KG1 (cell line): ENCODE data around the gene SRL.
A peak's percentile ranks its signal among the peaks of the same experiment; 100 is the strongest.

Experiments
- DNase-seq: peaks from one replicate; lab custom pipeline; 2025; lab: John Stamatoyannopoulos, UW

Gene SRL

DNA sequence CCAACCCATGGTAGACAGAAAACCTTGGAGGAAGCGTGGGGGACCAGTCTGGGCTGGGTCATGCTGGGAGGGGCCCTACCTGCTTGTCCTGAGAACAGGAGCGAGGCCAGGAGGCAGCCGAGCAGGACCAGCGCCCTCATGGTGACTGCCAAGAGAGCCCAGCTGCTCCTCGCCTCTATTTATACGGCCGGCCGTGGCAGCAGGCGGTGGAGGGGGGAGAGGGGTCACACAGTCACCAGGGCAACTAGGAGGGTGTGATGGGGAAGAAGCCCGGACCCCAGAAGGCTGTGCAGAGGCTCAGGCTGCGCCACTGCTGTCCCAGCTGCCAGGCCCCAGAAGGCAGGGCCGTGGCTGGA lies at the start of gene SRL:
SRL (minus strand) TSS at position 153 of the 356 bp plus-strand sequence; CDS start at position 140, 13 bp downstream.
- no peak for DNase-seq

DNA sequence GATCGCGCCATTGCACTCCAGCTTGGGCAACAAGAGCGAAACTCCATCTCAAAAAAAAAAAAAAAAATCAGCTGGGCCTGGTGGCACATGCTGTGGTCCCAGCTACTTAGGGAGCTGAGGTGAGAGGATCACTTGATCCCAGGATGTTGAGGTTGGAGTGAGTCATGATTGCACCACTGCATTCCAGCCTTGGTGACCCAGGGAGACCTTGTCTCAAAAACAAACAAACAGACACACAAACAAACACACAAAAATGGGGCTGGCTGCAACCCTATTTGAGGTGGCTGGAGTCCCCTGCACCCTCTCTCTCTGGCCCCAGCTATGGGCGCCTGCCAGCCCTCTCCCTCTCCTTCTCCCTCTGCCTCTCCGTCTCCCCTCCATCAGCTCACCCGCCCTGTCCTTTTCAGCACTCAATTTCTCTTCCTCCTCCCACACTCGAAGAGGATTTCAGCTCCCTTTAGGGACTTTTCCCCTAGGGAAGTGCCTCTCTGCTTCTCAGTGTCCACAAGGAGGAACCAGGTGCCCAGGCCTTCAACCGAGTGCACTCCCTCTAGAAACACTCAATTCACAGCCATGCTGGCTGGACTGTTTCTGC lies 48.5 kb upstream of the SRL start:
- no peak for DNase-seq

DNA sequence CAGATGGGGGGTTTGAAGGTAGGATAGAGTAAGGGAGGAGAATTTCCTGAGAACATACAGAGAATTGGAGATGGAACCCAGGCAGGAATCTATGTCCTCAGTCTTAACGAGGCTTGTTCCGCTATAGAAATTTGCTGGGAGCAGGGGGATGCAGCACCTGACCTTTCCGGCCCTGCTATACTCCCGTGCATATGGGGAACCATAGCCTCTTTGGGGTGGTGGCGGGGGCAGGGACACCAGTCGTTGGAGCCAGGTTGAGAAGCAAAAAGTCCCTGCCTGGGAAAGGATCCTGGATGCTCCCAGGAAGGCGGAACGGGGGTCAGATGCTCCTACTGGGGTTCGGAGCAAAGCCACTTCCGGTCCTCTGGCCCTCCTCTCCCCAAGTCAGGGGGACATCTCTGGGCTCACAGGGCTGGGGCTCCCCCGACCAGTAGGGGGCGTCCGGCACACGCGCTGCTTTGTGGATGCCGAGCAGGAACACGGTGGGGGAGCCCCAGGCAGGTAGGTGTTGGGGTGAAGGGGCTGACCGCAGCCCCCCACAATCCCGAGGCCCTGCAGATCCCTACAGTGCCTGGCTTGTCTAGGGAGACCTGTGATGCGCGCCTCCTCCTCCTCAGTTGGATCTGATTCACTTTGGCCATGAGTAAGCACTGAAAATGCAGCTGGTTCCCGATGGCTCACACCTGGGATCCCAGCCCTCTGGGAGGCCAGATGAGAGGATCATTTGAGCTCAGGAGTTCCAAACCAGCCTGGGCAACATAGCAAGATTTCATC lies 46.5 kb upstream of the SRL start:
- peak; percentile 20 for DNase-seq

DNA sequence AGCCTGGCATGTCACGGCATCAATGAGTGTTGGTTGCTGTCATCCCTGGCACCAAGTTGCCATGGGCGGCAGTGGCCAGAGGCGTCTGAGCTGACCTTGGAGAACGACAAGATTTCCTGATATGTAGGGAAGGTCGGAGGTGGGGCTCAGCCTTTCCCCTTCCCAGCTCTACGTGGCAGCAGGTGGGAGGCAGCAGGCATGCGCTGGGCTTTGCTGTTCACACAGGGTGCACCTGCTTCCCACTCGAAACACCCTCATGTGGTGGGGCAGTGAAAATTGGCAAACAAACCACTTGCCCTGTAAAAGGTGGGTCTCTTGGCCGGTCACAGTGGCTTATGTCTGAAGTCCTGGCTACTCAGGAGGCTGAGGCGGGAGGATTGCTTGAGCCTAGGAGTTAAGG lies 43.3 kb upstream of the SRL start:
- no peak for DNase-seq

DNA sequence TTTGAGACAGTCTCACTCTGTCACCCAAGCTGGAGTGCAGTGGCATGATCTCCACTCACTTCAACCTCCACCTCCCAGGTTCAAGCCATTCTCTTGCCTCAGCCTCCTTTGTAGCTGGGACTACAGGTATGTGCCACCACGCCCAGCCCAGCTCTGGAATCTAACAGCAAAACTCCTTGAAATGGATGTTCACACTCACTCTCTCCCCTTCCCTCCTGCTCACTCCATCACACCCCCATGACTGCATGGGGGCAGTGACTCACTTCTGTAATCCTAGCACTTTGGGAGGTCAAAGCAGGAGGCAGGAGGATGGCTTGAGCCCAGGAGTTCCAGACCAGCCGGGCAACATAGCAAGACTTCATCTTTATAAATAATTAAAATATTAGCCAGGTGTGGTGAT lies 42.1 kb upstream of the SRL start:
- DNase-seq = no peak

DNA sequence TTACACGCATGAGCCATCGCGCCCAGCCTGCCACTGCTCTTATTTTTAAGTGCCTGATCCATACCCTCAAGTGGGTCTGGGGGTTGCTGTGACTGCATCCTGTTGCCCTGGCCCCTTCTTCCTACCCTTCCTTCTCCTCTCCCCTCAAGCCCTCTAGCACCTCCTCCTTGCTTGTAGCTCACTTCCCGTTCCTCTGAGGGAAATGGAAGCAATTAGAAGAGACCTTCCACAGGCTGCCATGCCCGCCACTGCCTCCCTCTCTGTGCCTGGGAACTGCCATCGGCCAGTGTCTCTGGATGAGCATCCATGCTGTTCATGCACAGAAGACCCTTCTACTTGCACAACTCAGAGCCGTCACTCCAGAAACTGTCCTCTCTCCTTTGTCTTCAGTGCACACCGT lies 41.6 kb upstream of the SRL start:
- DNase-seq = no peak

DNA sequence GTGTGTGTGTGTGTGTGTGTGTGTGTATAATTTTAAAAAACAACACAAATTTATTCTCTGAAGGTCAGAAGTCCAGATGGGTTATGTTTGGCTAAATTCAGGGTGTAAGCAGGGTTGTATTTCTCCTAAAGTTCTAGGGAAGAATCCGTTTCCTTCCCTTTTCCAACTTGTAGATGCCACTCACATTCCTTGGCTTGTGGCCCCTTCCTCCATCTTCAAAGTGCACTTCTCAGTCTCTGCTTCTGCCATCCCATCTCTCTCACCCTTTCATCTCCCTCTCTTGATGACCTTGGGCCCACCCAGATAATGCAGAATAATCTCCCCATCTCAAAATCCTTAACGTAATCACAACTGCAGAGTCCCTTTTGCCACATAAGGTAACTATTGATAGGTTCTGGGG lies 38.7 kb upstream of the SRL start:
- DNase-seq = no peak

DNA sequence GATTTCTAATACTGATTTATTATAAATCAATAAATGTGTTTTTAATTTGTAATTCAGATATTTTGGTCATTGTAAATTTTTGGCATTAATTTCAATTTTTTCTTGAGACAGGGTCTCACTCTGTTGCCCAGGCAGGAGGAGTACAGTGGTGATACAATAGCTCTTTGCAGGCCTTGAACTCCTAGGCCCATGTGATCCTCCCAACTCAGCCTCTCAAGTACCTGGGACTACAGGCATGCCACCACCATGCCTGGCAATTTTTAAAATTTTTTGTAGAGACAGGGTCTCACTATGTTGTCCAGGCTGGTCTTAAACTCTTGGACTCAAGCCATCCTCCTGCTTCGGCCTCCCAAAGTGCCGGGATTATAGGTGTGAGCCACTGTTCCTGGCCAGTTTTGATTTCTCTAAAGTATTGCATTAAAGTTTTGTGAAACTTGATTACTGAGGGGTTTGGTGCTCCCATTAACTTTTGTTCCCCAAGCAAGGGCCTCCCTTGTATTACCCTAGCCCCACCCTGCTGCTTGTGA lies 36.2 kb upstream of the SRL start:
- DNase-seq = no peak

DNA sequence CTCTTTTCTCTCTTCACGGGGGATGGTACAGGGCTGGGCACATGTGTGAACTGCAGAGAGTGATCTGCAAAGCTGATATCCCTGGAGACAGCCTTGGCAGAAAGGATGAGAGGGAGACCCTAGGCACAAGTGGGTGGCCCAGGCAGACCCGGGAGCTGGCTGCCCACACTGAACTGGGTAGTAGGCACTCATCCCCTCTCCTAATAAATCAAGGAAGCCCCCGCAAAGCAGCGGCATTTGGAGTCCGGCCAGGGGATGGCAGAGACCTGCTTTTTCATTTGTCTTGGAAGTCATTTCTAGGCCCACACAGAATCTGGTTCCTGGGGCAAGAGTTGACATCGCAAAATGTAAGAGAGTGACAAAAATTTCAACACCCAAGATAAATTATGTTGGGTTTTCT lies 34.0 kb upstream of the SRL start:
- no peak for DNase-seq

DNA sequence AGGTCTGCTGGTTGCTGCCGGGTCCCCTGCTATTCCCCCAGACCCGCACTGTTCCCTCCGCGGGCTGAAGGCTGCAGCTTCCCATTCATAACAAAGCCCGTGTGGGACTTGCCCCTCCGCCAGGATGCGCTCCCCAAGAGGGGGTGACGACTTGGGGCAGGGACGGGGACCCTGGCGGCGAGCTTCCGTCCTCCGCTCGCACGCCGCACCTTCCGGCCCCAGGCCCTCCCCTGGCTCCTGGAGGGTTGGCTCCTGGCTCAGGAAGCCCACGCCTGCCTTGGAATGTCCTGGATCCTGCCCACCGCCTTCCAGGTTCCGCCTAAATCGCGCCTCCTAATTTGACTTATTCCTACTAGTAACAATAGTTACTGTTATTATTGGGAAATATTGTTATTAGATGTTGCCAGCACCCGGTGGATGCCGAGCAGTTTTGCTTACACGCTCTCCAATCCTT lies 32.0 kb upstream of the SRL start:
- peak; percentile 41 for DNase-seq

DNA sequence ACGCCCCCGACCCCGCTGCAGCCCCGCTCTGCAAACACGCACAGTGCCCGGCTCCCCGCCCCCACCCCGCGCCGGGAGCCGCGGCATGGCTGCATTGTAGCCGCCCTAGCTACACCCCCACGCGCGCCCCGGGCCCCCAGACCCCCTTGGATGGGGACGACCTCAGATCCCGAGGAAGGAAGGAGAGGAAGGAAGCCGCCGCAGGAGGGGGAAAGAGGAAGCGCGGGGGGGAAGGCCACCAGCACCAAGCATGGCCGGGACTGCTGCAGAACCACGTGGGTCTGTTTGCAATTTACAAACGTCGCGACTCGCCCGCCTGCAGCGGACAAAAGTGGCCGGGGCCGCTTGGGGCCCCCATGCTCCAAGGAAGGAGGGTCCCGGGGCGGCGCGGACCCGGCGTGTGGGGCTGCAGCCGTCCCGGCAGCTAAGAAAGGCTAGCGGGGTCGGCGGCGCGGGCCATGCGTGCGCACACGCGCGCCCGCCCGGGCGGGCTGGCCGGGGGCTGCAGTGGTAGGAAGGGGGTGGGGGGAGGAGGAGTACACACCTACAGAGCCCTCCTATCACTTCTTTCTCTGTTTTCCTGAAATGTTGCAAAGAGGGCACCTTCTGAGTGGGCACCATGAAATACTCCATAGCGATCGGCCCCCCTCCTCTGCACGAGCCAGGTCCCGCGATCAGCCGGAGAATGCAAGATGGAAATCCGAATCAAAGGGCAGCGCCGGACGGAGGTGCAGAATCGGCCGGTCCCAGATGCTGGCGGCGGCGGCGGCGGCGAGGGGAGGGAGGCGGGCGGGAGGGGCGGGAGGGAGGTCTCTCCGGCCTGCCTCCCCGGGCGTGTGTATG lies 30.5 kb upstream of the SRL start:
- no peak for DNase-seq

DNA sequence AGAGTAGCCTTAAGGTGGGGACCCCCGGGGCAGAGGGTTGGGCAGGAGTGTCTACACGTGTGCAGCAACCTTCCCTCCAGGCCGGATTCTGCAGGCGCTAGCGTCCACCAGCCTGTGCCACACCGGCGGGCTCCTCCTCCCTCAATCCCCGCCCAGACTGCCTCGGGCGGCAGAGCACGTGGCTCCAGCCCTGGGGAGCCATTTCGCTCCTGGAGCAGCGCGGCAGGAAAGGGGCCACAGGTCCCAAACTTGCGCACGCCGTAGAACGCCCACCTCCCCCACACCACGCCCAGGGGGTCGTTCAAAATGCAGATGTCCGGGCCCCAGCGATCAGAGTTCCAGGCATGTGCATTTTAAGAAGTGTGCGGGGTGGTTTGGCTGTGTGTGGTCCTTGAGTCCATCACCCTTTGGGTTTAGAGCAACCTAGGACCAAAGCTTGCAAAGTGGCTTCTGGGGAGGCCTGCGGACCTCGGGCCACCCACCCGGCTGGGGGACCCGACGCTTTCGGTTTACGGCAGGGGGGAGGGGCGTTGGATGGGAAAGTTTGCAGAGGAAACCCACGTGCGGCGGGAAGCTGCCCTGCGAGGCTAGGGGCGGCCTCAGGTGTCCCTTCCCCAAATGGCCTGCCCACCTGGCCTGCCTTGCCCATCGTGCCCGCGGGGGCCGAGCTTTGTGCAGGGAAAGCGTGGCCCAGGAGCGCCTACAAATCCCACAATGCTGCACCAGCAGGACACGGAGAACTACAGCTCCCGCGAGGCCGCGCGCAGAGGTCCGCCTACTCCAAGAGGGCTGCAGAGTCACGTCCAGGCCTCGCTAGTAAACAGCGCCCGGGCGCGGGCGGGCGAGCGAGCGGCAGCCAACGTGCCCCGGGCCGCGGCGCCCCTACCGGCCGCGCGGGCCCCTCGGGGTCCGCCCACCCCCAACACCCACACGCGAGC lies 29.6 kb upstream of the SRL start:
- DNase-seq = peak; percentile 85

DNA sequence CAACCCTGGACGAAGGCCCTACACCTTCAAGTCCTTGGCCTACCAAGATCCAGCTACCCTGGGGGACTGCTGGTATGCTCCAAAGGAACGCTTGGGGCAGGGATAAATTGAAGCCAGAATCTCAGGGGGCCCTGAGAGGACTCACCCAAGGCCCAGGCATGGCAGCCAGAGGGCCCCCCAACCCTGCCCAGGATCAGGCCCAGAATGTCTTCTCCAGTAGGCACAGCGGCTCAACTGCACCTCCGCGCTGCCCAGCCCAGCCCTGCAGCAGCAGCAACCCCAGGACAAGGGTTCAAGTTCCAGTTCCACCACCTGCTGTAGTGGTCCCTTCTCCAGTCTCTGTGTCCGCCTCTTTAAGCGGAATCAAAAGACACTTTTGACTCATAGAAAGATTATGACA lies 28.7 kb upstream of the SRL start:
- DNase-seq = no peak

DNA sequence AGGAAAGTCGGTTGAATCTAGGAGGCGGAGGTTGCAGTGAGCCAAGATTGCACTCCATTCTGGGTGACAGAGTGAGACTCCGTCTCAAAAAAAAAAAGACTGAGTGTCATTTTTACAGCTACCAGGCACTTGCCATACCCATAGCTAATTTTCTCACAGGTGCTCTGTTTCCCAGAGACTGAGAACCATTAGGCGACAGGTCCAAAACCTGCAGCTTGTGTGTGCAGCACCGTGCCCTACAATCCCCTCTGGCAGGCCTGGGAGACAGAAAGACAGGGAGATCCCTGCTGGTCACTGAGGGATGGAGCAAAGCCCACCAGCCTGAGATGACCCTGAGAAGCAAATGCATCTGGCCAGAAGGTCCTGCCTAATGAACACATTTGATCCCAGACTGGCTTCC lies 28.2 kb upstream of the SRL start:
- DNase-seq = no peak

DNA sequence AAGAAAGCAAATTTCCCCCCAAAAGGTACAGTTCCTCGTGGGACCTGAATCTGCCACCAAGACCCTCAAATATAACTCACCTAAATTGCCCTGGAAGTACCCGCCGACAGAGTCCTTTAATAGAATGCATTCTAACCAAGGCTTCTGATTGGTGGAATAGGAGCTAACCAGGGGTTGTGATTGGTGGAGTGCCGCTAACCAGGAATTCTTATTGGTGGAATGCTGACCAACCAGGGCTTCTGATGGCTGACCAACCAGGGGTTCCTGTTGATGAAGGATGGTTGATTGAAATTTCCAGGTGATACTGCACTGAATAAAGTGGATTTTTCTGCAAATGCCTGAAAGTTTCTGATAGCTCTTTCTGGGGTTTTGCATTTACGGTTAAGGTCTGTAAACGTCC lies 24.5 kb upstream of the SRL start:
- no peak for DNase-seq

DNA sequence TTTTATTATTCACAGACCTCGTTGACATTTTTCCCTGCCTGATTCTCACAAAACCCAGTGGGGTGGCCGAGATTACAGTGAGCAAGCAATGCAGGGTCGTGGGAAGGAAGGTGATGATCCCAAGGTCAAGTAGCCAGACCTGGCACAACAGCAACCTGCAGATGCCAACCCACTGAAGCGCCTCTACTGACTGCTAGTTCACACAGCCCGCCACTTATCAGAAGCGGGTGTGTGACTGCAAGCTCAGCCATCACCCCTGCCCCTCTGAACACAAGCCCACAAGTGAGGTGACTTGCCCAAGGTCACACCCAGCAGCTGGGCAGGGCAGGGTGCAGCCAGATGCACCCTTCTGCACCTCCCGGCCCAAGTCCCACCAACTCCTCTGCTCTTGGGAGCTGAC lies 23.8 kb upstream of the SRL start:
- no peak for DNase-seq

DNA sequence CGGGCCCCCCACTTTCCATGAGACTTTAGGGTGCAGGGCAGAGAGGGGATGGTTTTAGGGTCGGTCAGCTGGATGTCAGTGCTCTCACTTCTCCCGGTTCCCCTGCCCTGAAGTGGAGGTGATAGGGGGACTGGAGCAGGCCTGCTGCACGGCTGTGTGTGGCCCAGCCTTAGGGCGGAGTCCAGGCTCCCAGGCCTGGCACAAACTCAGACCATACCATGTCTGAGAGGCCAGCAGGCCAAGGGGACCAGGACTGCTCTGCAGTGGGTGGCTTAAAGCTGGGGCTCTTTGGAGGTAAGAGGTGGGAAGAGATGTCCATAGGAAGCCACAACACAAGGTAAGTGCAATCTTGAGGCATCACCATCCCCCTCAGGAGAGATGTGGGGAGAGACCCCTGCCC lies 22.7 kb upstream of the SRL start:
- DNase-seq = no peak

DNA sequence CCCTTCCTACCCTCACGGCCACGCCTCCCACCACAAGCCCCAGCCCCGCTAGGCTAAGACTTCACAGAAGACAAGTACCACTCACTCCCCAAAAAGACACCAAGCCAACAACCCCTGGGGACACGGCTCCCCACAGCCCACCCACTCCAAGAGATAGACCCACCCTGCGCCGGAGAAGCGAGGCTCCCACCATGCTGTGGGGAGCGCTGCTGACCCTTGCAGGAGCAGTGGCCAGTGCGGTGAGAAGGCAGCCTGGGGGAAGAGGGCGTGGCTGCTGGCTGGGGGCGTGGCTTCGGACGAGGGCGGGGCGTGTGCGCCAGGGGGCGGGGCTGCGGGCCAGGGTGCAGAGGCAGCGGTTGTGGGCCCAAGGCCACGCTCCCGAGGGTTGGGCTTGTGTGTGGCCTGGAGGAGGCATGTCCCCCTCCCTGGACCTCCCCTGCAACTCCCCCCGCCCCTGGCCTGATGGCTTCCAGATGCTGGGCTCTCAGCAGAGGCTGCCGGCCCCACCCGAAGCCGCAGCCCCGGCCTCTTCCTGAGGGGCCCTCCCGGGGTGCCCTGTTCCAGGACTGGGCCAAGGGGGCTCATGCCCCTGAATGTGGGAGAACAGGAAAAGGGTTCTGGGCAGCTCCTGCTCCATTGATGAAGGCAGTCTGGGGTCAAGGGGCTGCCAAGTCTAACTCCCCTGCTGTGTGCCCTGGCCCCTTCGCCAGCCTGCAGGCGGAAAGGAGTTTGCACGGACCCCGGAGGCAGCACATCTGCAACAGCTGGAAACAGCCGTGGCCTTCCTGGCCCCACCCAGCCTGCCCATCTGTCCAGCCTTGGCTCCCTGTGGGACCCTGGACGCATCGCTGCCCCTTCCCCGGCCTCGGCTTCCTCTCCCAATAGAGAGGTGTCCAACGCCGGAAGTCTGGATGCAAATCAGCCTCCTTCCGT lies 21.9 kb upstream of the SRL start:
- no peak for DNase-seq

DNA sequence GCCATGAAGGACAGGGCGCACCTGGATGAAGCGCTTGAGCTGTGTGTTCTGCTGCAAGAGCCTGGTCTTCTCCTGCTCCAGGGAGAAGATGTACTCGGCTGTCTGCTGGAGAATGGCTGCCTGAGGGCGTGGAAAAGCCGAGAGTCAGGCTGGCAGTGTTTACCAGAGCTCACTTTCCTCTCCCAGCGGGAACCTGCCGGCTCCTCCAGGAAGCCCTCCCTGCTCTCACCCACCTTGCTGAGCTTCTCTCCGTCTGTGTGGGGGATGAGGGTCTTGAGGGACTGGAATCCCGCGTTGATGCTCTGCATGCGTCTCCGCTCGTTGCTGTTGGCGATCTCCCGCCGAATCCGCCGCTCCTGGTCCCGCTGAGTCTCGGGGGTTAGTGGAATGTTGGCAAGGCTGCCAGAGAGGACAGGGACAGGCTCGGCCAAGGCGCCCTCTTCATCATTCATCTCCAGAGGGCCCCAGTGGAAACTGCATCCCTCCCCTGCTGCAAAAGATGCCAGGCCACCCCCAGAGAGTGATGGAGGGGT lies 20.5 kb upstream of the SRL start:
- DNase-seq = no peak

DNA sequence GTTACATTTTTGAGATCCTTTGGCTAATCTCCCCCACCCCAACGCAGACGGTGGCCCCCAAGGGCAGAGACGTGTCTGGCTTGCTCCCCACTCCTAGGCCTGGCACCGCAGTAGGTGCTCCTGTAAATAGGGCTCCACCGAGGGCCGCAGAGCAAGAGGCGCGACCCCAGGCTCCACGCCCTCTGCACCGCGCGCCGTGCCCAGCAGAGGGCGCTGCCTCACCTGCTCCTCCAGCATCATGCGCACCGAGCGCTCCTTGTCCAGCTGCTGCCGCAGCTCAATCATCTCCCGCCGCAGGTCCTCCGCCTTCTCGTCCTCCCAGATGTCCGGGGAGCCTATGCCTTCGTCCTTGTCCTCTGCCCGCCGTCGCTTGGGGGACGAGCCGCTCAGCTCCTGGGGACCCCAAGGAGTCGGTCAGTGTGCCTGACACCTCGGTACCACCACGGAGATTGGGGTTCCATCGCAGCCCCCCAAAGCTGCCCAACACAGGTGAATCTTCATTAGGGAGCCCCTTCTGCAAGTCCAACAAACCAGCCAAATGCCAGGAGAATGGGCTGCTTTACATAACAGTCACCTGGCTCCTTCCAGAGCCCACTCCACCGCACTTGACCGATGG lies 19.8 kb upstream of the SRL start:
- no peak for DNase-seq
